ENCODE results near the gene CCR7. TPM values are rescaled to one million over a fixed set of nuclear protein-coding genes. Genes with fewer than 3 reads are reported as not detected.

The CCR7 gene
- total and polyA plus RNA-seq, 7 donors = 0.08 to 0.24 (median 0.20) TPM; not detected in 1

DNA sequence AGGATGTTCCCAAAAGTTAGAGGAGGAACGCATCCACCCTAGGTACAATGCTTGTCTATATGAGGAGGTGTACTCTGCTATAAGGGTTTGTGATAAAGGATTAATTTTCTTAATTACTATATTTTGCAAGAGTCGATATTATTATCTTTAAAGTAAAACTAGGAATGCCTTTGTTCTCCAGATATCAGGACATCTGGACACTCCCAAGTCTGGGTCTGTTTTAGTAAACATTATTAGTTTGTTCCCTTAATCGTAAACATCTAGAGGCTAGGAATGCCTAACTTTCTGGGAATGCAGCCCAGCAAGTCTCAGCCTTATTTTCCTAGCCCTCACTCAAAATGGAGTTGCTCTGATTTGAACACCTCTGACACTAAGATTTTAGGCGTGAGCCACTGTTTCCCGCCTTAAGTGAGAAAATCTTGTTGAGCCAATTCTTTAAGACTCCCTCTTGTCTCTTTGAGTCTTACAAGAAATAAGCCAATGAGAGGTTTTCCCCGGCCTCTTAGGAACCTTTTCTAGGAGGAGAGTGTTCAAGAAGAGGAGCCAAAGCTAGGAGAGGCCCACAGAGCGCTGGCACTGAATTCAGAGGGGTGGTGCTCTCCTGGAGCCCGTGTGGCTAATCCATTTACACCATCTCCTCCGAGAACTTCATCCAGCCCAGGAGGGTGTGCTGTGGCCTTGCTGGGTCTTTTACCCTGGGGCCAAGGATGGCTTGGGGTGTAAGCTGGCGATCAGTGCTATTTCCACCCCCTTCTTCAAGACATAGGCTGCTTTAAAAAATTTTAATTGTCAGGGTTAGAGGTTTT lies 41.5 kb upstream of the CCR7 start:
- Histone ChIP-seq H3K27ac (no peak overlapping the region), H3K36me3 (ENCODE audit: insufficient read depth in 1 of 2, low read depth in 1 of 2) (no peaks in the 10 kb centered on the region), H3K27me3 (ENCODE audit: insufficient read depth in 3 of 3, low read length in 2 of 3) (no peaks in the 10 kb centered on the region), H3K4me1 (no peaks in the 10 kb centered on the region), H3K9me3 (no peaks in the 10 kb centered on the region), H3K4me3 (no peak overlapping the region)
- WGBS, 3 donors = 64 to 76% (median 74%) methylated on average over 10 of the region's 10 CpGs
- DNase-seq (no peak), ATAC-seq (no peak)
- TF ChIP-seq, protein P1, sequence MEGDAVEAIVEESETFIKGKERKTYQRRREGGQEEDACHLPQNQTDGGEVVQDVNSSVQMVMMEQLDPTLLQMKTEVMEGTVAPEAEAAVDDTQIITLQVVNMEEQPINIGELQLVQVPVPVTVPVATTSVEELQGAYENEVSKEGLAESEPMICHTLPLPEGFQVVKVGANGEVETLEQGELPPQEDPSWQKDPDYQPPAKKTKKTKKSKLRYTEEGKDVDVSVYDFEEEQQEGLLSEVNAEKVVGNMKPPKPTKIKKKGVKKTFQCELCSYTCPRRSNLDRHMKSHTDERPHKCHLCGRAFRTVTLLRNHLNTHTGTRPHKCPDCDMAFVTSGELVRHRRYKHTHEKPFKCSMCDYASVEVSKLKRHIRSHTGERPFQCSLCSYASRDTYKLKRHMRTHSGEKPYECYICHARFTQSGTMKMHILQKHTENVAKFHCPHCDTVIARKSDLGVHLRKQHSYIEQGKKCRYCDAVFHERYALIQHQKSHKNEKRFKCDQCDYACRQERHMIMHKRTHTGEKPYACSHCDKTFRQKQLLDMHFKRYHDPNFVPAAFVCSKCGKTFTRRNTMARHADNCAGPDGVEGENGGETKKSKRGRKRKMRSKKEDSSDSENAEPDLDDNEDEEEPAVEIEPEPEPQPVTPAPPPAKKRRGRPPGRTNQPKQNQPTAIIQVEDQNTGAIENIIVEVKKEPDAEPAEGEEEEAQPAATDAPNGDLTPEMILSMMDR (IDR thresholded peaks at IDR 0.05) = no peak
- intact Hi-C loops (cut with DNase I) = no loop called here

DNA sequence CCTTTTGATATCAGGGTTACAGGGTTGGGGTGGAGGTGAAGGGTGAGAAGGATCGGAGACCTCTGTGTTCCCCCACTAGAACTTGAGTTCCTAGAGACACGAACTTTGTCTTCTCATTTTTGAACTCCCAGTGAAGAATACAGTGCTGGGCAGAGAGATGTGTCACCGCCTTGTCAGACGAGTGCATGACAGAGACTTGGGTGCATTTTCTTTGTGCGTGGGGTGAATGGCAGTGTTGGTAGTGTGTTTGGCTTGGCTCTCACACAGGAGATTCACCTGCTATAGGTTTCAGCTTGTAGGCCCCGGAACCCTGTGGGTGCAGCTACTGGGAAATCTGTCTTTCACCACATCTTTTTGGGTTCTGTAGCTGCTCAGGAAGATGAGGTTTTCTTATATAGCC lies 40.0 kb upstream of the CCR7 start:
- Histone ChIP-seq H3K27me3 (ENCODE audit: insufficient read depth in 3 of 3, low read length in 2 of 3) (no peaks in the 10 kb centered on the region), H3K27ac (no peak overlapping the region), H3K9me3 (no peaks in the 10 kb centered on the region), H3K4me1 (no peaks in the 10 kb centered on the region), H3K36me3 (ENCODE audit: insufficient read depth in 1 of 2, low read depth in 1 of 2) (no peaks in the 10 kb centered on the region), H3K4me3 (no peak overlapping the region)
- 89 to 93% (median 89%) methylated on average over 6 of the region's 6 CpGs for WGBS, 3 donors
- DNase-seq = no peak
- TF ChIP-seq, protein P1 (IDR thresholded peaks at IDR 0.05) = no peak
- no peak for ATAC-seq
- intact Hi-C loops (cut with DNase I) = no loop called here

- 82 to 84% (median 83%) methylated on average over 8 of the region's 8 CpGs for WGBS, 3 donors
- no peak for ATAC-seq
- TF ChIP-seq, protein P1 (IDR thresholded peaks at IDR 0.05) = no peak
These were observed 39.2 kb upstream of the CCR7 start for GRCh38 chr17:40604327-40605080.

DNA sequence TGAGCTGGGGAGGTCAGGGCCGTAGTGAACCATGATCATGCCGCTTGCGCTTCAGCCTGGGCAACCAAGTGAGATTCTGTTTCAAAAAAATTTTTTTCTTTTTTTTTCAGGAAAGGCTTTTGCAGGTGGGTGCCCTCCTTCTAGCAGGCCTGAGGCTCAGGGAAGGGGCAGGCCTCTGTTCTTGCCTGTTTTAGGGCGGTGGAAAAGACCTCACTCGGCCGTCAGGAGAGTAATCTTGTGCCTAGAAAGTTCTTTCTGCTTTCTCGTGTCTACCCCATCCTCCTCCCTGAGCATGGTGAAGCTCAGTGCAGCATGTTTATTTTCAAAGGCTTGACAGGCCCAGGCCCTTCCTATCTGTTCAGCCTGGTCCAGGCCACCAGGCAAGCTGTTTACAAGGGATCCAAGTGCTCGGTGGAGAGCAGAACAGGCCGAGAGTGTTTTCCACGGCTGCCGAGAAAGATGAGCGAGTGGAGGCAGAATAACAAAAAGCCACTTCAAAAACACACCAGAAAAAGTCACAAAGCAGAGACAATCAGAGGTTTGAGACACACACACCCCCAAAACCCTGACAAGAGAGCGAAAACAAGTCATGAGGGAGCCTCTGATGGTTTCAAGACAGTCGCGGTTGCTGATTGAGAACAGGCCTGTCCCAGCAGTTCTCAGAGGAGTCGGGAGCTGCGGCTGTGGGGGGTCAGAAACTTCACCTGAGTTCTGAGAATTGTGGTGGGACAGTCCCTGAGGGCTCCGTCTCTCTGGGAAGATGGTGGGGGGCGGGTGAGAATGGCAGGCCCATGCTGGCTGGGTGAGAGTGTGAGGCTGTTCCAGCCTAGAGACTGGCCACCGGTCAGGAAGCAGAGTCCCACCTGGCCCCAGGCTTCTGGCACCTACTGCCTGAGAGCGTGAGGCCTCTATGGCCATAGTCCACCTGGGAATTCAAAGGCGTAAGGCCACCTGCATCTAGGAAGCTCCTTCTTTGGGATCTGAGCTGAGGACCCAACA lies 37.5 kb upstream of the CCR7 start:
- Histone ChIP-seq H3K9me3 (no peaks in the 10 kb centered on the region), H3K4me1 (no peaks in the 10 kb centered on the region), H3K27ac (no peak overlapping the region), H3K36me3 (ENCODE audit: insufficient read depth in 1 of 2, low read depth in 1 of 2) (no peaks in the 10 kb centered on the region), H3K4me3 (no peak overlapping the region), H3K27me3 (ENCODE audit: insufficient read depth in 3 of 3, low read length in 2 of 3) (no peaks in the 10 kb centered on the region)
- ATAC-seq (no peak), DNase-seq (no peak)
- intact Hi-C loops (cut with DNase I) = no loop called here
- WGBS, 3 donors = 85 to 91% (median 88%) methylated on average over 22 of the region's 22 CpGs
- TF ChIP-seq, protein P1 (IDR thresholded peaks at IDR 0.05) = no peak

More at GRCh38 chr17:40604327-40605080, 39.2 kb upstream of the CCR7 start:
- DNase-seq = no peak
- Histone ChIP-seq H3K4me1 (no peaks in the 10 kb centered on the region), H3K27me3 (ENCODE audit: insufficient read depth in 3 of 3, low read length in 2 of 3) (no peaks in the 10 kb centered on the region), H3K4me3 (no peak overlapping the region), H3K36me3 (ENCODE audit: insufficient read depth in 1 of 2, low read depth in 1 of 2) (no peaks in the 10 kb centered on the region), H3K27ac (no peak overlapping the region), H3K9me3 (no peaks in the 10 kb centered on the region)
- intact Hi-C loops (cut with DNase I) = no loop called here
